GM10266 (cell line): ENCODE data around the gene NR2C1.

Experiments
- DNase-seq: peaks from one replicate; pipeline ENCODE4 v3.0.0; 2012; ENCODE audit errors: extremely low spot score
- TF ChIP-seq, protein P1 (sequence below): IDR thresholded peaks from 2 replicates; pipeline ENCODE4 v1.5.1; 2012; ENCODE audit warnings: mild to moderate bottlenecking, low read depth; ENCODE audit not compliant: control insufficient read depth, insufficient read depth; ENCODE audit errors: missing control alignments

NR2C1 gene

DNA sequence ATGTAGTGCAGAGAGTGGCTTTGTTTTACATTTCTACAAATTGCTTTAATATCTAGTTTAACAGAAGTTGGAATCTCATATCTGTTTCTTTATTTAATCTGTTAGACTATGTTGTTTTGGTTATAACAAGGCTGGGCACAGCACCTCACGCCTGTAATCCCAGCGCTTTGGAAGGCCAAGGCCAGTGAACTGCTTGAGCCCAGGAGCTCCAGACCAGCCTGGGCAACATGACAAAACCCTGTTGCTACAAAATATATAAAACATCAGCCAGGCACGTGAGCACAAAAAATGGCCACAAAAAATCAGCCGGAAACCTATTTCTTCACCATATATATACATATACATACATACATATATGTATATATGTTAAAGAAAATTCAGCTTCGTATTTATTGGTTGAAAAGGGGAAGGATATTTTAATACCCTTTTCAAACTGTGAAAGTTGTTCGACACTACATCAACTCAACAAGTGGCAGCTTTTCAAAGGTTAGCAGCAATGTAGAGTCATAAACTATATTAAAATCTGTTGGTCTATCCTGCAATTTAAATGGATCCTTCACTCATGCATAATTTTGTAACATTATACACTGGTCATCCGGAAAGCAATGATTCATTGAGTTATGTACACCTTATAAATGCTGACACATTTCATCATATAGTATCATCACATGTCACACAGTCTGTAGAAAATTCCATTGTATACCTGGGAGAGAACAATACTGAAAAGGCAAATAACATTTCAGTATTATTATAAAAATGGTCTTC is 7.1 kb downstream of the NR2C1 start:
- DNase-seq: no peak
- TF ChIP-seq, protein P1, sequence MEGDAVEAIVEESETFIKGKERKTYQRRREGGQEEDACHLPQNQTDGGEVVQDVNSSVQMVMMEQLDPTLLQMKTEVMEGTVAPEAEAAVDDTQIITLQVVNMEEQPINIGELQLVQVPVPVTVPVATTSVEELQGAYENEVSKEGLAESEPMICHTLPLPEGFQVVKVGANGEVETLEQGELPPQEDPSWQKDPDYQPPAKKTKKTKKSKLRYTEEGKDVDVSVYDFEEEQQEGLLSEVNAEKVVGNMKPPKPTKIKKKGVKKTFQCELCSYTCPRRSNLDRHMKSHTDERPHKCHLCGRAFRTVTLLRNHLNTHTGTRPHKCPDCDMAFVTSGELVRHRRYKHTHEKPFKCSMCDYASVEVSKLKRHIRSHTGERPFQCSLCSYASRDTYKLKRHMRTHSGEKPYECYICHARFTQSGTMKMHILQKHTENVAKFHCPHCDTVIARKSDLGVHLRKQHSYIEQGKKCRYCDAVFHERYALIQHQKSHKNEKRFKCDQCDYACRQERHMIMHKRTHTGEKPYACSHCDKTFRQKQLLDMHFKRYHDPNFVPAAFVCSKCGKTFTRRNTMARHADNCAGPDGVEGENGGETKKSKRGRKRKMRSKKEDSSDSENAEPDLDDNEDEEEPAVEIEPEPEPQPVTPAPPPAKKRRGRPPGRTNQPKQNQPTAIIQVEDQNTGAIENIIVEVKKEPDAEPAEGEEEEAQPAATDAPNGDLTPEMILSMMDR: no peak

DNA sequence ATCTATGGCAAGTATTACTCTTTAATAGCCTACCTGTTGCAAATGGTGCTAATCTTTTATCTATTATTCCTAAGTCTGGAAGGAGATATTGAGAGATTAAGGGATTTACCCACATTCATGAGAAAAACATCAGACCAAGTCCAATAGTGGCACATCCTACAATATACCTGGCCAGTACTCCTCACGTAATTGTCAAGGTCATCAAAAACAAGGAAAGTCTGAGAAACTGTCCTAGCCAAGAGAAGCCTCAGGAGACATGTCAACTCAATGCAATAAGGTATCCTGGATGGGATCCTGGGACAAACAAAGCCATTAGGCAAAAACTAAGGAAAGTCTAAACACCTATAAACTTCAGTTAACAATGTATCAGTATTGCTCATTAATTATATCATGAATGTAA is 12.5 kb downstream of the NR2C1 start:
- TF ChIP-seq, protein P1: no peak
- DNase-seq: no peak

DNA sequence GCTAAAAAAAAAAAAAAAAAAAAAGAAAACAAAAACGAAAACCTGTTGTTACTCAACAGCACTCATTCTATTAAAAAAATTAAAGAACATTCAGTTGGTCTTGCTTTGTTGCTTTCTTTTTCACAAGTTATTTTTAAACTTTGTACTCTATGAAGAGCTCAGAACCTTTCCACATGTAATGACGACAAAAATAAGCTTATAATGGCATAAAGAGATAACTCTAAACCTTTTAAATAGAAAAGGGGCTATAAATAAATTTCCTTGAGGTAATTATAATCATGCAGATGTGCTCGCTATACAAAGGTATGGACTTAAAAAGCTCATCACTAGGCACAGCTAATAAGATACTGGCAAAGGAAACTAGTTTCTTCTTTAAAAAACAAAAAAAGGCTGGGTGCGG is 13.4 kb downstream of the NR2C1 start:
- DNase-seq: no peak
- TF ChIP-seq, protein P1: no peak

DNA sequence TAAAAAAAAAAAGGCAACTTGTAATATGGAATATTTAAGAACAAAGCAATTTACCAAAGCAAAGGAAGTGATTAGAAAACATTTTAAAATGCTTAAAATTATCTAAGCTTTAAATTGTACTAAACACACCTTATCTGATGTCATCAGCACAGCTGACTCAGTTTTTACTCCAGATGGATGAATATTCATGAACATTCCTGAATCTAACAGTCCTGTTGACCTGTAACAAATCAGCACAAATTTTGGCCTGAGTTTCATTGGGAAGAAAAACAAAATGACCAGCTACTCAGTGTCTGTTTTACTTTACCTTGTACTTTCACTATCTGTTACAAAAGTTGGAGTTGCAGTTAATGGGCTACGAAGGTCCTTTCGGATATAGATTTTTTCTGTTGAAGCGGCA is 16.0 kb downstream of the NR2C1 start:
- TF ChIP-seq, protein P1: no peak
- no peak for DNase-seq

DNA sequence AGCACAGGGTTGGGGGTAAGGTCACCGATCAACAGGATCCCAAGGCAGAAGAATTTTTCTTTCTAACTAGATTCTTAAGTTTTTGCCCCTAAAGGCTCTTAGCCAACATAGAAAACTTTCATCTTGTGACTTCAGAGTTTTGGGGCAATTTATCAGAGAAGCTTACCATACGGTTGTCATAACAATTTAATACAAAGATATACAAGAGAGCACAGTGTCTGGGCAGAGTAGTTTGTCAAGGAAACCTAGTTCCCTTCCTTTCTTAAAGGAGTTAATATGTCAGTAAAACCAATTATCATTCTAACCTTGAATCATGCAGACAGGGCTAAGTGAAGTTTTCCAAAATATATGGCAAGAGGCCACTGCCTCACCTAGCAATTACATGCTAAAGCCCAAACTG is 18.4 kb downstream of the NR2C1 start:
- DNase-seq: no peak
- TF ChIP-seq, protein P1: no peak

DNA sequence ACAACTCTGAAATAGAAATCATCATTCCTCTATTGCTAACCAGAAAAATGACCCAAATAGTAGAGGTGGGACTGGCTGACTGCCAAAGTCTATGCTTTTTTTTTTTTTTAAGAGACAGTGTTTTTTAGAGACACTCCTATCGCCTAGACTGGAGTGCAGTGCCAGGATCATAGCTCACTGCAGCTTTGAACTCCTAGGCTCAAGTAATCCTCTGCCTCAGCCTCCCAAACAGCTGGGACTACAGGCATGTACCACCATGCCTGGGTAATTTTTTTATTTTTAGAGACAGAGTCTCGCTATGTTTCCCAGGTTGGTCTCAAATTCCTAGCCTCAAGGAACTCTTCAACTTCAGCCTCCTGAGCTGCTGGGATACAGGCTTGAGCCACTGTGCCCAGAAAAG is 19.2 kb downstream of the NR2C1 start:
- TF ChIP-seq, protein P1: no peak
- no peak for DNase-seq

DNA sequence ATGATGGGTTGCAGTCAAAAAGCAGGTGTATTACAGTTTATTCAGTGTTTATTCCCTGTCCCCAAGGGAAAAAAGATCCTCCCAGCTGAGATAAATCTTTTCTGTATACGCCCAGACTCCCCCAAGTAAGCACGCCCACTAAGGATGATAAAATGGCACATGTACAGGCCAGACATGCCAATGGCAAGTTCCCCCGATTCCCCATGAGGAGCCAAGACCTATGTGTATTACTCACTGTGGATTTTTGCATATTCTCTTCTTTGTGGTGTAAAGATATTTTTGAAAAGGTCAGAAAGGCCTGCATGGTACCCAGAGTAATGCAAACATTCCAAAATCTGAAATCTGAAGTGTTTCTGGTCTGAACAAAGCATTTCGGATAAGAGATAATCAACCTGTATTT is 22.2 kb downstream of the NR2C1 start:
- no peak for DNase-seq
- TF ChIP-seq, protein P1: no peak
